GM23248 (cell line): Measurements from ENCODE around the gene CEP112. TPM values are rescaled to one million over a fixed set of nuclear protein-coding genes. Genes with fewer than 3 reads are reported as not detected.

Experiments used
- DNase-seq: peaks from one replicate; pipeline ENCODE4 v3.0.0-alpha.2; 2015
- H2AFZ ChIP-seq: fragments of 200-600 bp; sonication (generic); 2 replicates; pipeline ENCODE4 v1.6.1; 2016; ENCODE audit warnings: antibody characterized with exemption
- H3F3A ChIP-seq: fragments of 200-600 bp; sonication (generic); 2 replicates; pipeline ENCODE4 v1.6.1; 2016; ENCODE audit warnings: mild to moderate bottlenecking, antibody characterized with exemption, mixed run types; ENCODE audit not compliant: insufficient read depth
- H3K27ac ChIP-seq: fragments of 200-600 bp; sonication (generic); 2 replicates; pipeline ENCODE4 v1.5.1; 2016; ENCODE audit warnings: mild to moderate bottlenecking
- H3K27me3 ChIP-seq: fragments of 200-600 bp; sonication (generic); replicated peaks from 2 replicates; pipeline ENCODE4 v1.6.1; 2016; ENCODE audit warnings: mild to moderate bottlenecking; ENCODE audit not compliant: insufficient read depth
- H3K36me3 ChIP-seq: fragments of 200-600 bp; sonication (generic); 2 replicates; pipeline ENCODE4 v1.6.1; 2016; ENCODE audit warnings: low read depth, mild to moderate bottlenecking
- H3K4me1 ChIP-seq: fragments of 200-600 bp; sonication (generic); 2 replicates; pipeline ENCODE4 v1.6.1; 2016; ENCODE audit warnings: mild to moderate bottlenecking; ENCODE audit not compliant: insufficient read depth
- H3K4me2 ChIP-seq: fragments of 200-600 bp; sonication (generic); one replicate; pipeline ENCODE4 v1.6.1; 2016; ENCODE audit warnings: mild to moderate bottlenecking; ENCODE audit not compliant: unreplicated experiment
- H3K4me3 ChIP-seq: fragments of 200-600 bp; sonication (generic); 2 replicates; pipeline ENCODE4 v1.5.1; 2016; ENCODE audit warnings: mild to moderate bottlenecking
- H3K79me2 ChIP-seq: fragments of 200-600 bp; sonication (generic); 2 replicates; pipeline ENCODE4 v1.6.1; 2016; ENCODE audit warnings: mild to moderate bottlenecking; ENCODE audit not compliant: insufficient read depth
- H3K9ac ChIP-seq: fragments of 200-600 bp; sonication (generic); 2 replicates; pipeline ENCODE4 v1.6.1; 2016; ENCODE audit warnings: mild to moderate bottlenecking
- H3K9me2 ChIP-seq: fragments of 200-600 bp; sonication (generic); 2 replicates; pipeline ENCODE4 v1.6.1; 2016; ENCODE audit warnings: mixed run types, mild to moderate bottlenecking, moderate library complexity; ENCODE audit not compliant: insufficient read depth
- H3K9me3 ChIP-seq: fragments of 200-600 bp; sonication (generic); one replicate; pipeline ENCODE4 v1.6.1; 2017; ENCODE audit warnings: low read depth
- H4K20me1 ChIP-seq: fragments of 200-600 bp; sonication (generic); 2 replicates; pipeline ENCODE4 v1.6.0; 2016; ENCODE audit not compliant: insufficient read depth
- EZH2 ChIP-seq: fragments of 200-600 bp; sonication (generic); IDR thresholded peaks from 2 replicates; pipeline ENCODE4 v1.6.1; 2018; ENCODE audit warnings: antibody characterized with exemption, mild to moderate bottlenecking; ENCODE audit not compliant: insufficient read depth, poor library complexity, severe bottlenecking
- EZH2phosphoT487 ChIP-seq: fragments of 200-600 bp; sonication (generic); IDR thresholded peaks from 2 replicates; pipeline ENCODE4 v1.6.1; 2018; ENCODE audit warnings: antibody characterized with exemption, moderate library complexity, mild to moderate bottlenecking, low read depth; ENCODE audit not compliant: insufficient read depth
- WGBS, 2 experiments: methylation state at CpG; one replicate each; pipeline ENCODE4 v1.1.6; 2015 to 2017; ENCODE audit warnings: low lambda C conversion rate in 2 of 2, low coverage in 1 of 2; ENCODE audit errors: missing lambda C conversion rate in 2 of 2; 5-methylcytosine and 5-hydroxymethylcytosine counted together
- in situ Hi-C: fragments of 300-500 bp; cut with MboI; formaldehyde crosslinking; loops from 2 replicates; pipeline ENCODE4 v1.15.0; 2020
- polyA plus RNA-seq: library from polyadenylated mRNA; unstranded; fragments of >200 nt; fragmentation: Nextera tagmentation; extraction: Ambion mirVana; gene quantifications from 2 replicates; pipeline ENCODE4 v1.2.1, GENCODE V29; 2016
- total RNA-seq: library from RNA; depleted of rRNA; stranded (reverse); fragments of >200 nt; shearing (Covaris generic); gene quantifications from 2 replicates; pipeline ENCODE4 v1.2.3, GENCODE V29; 2014

Gene CEP112
- total and polyA plus RNA-seq, 2 experiments from 2014 or later, result 8.1 to 14.8 TPM

DNA sequence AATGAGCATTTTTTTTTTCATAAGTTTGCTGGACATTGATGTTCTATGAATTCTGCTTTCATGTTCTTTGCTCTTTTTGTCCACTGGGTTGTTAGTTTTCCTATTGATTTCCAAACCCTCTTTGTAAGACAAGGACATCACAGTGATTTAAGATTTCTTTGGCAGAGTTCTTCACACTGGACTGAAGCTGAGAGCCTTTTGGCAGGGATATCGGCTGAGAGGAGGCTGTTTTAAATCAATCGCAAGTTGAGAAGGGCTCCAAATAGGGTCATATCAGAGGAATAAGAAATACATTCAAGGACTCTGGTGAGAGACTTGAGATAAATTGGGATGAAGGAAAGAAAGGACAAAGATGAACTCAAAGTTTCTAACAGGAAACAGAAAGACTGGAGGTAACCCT is 464.7 kb downstream of the CEP112 start:
- H3K79me2 ChIP-seq, result no peaks in the 10 kb centered on the region
- no peaks in the 10 kb centered on the region for H4K20me1 ChIP-seq
- H3K9ac ChIP-seq, result no peak overlapping the region
- H3K9me3 ChIP-seq, result no peaks in the 10 kb centered on the region
- in situ Hi-C loops, result no loop called here
- H3K4me1 ChIP-seq, result peaks cover 16% of the 10 kb centered on the region
- no peak overlapping the region for H2AFZ ChIP-seq
- H3K27ac ChIP-seq, result no peak overlapping the region
- no peak overlapping the region for H3K4me2 ChIP-seq
- no peak for DNase-seq
- TF ChIP-seq EZH2 (no peak), EZH2phosphoT487 (no peak)
- no peak overlapping the region for H3K4me3 ChIP-seq
- H3K36me3 ChIP-seq, result no peaks in the 10 kb centered on the region
- WGBS, 2 experiments, result 35 to 41% methylated on average over 2 of the region's 2 CpGs
- no peaks in the 10 kb centered on the region for H3F3A ChIP-seq
- no peaks in the 10 kb centered on the region for H3K9me2 ChIP-seq
- H3K27me3 ChIP-seq, result no peaks in the 10 kb centered on the region

DNA sequence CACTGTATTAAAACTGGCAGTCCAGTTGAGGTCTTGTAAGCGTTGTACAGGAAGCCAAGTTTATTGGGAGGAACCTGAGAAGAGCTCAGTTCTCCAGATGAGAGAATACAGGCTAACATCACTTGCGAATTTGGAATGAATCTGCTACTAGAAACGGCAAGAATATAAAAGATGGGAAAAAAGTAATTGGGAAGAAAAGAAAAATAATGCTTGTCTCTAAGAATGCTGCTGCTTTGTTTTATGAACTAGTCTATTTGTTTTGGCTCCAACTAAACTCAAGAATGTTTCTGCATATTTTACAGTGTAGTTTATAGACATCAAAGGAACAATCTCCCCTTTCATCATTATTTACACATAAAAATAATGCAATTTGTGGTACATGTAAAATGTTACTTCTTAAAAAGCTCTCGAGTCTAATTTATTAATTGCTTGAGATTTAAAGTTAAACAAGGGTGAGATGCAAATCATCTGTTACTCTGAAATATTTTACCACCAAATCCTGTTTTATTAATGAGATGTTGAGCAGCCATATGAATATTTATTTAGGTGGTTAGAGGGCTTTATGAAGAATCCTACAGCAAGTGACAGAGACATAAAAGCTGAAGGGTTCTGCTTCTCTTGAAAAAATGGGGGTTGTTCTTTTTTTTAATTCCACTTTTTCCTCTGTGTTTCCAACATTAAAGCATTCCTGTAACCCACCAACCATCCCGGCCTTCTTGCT is 468.3 kb downstream of the CEP112 start:
- DNase-seq, result peak; percentile 41
- no peak overlapping the region for H3K9ac ChIP-seq
- no peaks in the 10 kb centered on the region for H3K9me3 ChIP-seq
- WGBS, 2 experiments, result 23% methylated on average over 5 of the region's 5 CpGs
- H3K27me3 ChIP-seq, result no peaks in the 10 kb centered on the region
- no peaks in the 10 kb centered on the region for H3K79me2 ChIP-seq
- H2AFZ ChIP-seq, result no peak overlapping the region
- peaks cover 6% of the 10 kb centered on the region for H3K4me1 ChIP-seq
- in situ Hi-C loops, result no loop called here
- H3K36me3 ChIP-seq, result no peaks in the 10 kb centered on the region
- H3K9me2 ChIP-seq, result no peaks in the 10 kb centered on the region
- H3F3A ChIP-seq, result no peaks in the 10 kb centered on the region
- H3K27ac ChIP-seq, result no peak overlapping the region
- H4K20me1 ChIP-seq, result no peaks in the 10 kb centered on the region
- no peak overlapping the region for H3K4me3 ChIP-seq
- H3K4me2 ChIP-seq, result no peak overlapping the region
- TF ChIP-seq EZH2phosphoT487, result no peak
- no peak for TF ChIP-seq EZH2

DNA sequence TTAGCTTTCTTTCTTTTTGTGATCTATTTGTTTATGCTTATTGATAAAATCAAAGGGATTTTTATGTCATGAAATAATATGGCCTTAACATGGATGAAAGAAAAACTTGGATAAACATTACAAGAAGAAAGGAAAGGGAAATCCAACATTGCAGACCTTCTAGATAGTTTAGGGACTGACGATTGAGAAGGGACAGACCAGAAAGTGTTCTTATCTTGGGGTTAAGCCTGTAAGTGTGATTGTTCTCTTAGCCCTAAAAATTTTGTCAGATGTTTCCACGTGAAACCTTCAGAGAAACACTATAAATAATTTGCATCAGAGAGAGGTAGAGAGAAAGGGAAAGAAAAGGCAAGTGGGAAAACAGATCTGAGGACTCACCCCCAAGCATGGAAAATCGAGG is 473.3 kb downstream of the CEP112 start:
- no peak for DNase-seq
- Histone ChIP-seq H2AFZ (no peak overlapping the region), H3K9me3 (no peaks in the 10 kb centered on the region), H3K27ac (no peak overlapping the region), H4K20me1 (no peaks in the 10 kb centered on the region), H3K4me3 (no peak overlapping the region), H3K9me2 (no peaks in the 10 kb centered on the region), H3K79me2 (no peaks in the 10 kb centered on the region), H3K9ac (no peak overlapping the region), H3K27me3 (no peaks in the 10 kb centered on the region), H3K4me2 (no peak overlapping the region), H3K36me3 (no peaks in the 10 kb centered on the region), H3F3A (no peaks in the 10 kb centered on the region), H3K4me1 (peaks cover 5% of the 10 kb centered on the region)
- 81 to 87% methylated on average over 3 of the region's 3 CpGs for WGBS, 2 experiments
- in situ Hi-C loops, result no loop called here
- TF ChIP-seq EZH2, result no peak
- no peak for TF ChIP-seq EZH2phosphoT487

DNA sequence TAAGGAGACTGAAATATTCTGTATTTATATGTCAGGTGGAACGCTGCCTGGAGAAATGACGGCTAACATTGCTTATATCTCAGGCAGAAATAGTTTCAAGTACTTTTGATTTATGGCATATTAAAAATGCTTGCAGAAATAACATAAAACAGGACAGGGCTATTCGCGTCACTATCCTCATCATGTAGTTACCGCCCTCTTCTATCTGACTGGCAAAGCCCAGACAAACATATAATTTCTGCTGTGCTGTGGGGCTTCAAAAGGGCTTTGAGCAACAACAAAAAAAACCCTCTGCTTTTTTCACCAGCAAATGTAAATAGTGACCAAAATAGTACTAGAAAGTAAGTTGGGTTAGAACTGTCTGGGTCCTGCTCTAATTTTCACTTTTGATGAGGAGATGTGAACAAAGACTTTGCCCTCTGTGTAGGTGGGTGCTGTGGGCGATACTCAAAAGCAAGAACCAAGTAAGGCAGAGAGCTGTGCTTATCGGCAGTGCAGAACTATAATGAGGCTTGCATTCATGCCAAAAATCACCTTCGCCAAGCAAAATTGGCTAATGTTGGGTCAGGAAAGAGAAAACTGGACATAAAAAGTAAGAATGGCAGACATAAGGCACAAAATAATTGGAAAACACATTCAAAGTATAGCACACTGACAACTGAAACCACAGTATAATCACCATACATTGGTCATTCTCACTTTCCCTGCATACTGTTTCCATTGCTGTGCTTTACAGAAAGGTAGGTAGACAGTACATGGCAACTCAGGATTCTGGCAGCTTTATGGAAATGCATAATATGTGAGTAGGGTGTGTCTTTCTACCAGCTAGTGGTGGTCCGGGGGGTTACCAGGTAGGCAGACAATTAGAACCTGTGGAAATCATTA is 479.3 kb downstream of the CEP112 start:
- no peaks in the 10 kb centered on the region for H3K9me3 ChIP-seq
- H3K27ac ChIP-seq, result no peak overlapping the region
- no peaks in the 10 kb centered on the region for H3K36me3 ChIP-seq
- no peak overlapping the region for H2AFZ ChIP-seq
- no peaks in the 10 kb centered on the region for H3K9me2 ChIP-seq
- H3F3A ChIP-seq, result no peaks in the 10 kb centered on the region
- TF ChIP-seq EZH2phosphoT487, result no peak
- no peak for TF ChIP-seq EZH2
- 92 to 93% methylated on average over 9 of the region's 9 CpGs for WGBS, 2 experiments
- no peak overlapping the region for H3K4me3 ChIP-seq
- H4K20me1 ChIP-seq, result no peaks in the 10 kb centered on the region
- H3K4me1 ChIP-seq, result no peaks in the 10 kb centered on the region
- H3K9ac ChIP-seq, result no peak overlapping the region
- in situ Hi-C loops, result no loop called here
- no peak overlapping the region for H3K4me2 ChIP-seq
- no peaks in the 10 kb centered on the region for H3K27me3 ChIP-seq
- DNase-seq, result no peak
- no peaks in the 10 kb centered on the region for H3K79me2 ChIP-seq
